HG02852 (cell line): ENCODE measurements around the gene FAM131C.
"Not testable (repeated sequence)": the region's sequence is repeated elsewhere in the genome, so short reads cannot be mapped to it uniquely, and the experiment has no call there.

Source experiments
- ATAC-seq: cut with Tn5 transposase; IDR thresholded peaks from one replicate; pipeline ENCODE4 v1.9.1; 2021; ENCODE audit warnings: mild to moderate bottlenecking, moderate library complexity; ENCODE audit not compliant: unreplicated experiment

Gene FAM131C

DNA sequence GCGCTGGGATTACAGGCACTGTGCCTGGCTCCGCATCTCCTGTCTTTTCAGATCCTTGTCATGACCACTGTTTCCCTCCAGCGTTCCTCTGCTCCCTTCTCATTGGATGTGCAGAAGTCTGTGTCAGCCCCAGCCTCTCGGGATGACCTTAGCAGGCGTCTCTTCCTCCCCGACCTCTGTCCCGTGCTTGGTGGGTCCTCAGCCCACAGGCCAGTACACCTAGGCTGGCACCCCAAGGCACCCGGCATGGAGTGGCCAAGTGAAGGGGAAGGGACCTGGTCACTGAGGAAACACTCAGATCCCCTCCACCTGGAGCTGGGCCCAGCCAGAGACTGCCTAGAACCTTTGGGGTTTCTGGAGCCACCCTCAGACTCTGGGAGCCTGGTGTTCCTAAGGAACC lies 32.3 kb downstream of the FAM131C start:
- no peak for ATAC-seq

DNA sequence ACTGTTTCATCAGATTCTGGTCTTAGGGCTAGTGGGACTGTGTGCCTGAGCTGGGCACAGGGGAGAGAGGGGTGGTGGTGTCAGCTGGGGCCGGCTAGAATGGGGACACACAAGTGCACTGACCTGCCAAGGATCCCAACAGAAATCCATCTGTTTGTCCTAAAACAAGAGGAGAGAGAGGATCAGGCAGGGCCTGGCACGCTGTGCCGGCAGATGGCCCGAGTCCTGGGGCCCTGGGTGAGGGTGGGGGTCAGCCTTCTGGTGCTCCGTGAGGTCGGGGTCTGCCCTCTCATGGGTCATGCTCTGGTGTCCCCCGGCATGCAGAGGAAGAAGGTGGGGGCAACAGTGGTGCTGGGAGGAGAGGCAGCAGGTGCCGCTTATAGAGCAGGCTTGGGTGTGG lies 33.6 kb downstream of the FAM131C start:
- not testable (repeated sequence) for ATAC-seq

DNA sequence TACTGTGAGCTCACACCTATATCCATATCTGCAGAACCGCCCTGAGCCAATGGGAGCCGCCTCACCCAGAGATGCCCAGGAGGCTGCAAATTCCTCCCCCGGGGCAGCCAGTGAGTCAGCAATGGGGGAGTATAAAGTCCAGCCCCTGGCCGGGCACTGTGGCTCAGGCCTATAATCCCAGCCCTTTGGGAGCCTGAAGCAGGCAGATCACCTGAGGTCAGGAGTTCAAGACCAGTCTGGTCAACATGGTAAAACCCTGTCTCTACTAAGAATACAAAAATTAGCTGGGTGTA lies 34.9 kb downstream of the FAM131C start:
- no peak for ATAC-seq

DNA sequence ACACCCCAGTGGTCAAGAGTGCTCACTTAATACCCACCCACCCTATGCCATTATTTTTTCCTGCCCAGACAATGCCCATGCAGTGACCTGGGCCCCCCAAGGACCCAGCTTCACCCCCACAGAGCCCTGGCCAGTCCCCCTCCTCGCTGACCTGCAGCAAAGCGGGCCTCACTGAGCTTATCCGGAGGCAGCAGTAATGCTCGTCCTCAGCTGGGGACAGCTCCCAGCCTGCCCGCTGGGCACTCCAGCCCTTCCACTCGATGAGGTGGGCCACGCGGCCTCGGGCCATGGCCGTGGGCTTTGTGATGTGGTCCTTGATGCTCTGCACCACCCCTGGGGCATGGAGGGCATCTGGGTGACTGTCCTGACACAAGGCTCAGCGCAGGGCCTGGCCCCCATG lies 37.0 kb downstream of the FAM131C start:
- ATAC-seq: not testable (repeated sequence)

DNA sequence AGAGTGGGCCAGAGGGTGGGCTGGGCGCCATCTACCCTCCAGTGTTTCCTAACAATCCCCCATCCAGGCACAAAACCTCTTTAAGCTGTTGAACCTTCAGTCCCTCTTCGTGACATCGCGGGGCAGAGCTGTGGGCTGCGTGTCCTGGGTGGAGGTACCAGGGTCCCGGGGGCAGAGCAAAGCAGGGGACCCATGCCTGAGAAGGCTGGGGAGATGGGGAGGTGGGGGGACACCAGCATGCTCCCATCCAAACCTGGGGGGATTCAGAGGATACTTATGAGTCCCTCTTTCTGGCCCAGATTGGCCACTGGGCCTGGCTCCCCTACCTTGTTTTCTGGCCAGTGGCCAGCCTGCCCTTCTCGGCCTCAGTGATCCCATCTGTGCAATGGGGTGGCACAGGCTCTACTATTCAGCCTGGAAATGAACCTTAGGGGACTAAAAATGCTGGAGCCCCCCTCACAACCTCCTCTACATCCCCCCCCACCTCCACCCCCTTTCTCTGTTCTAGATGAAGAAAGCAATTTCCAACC lies 40.3 kb downstream of the FAM131C start:
- not testable (repeated sequence) for ATAC-seq

DNA sequence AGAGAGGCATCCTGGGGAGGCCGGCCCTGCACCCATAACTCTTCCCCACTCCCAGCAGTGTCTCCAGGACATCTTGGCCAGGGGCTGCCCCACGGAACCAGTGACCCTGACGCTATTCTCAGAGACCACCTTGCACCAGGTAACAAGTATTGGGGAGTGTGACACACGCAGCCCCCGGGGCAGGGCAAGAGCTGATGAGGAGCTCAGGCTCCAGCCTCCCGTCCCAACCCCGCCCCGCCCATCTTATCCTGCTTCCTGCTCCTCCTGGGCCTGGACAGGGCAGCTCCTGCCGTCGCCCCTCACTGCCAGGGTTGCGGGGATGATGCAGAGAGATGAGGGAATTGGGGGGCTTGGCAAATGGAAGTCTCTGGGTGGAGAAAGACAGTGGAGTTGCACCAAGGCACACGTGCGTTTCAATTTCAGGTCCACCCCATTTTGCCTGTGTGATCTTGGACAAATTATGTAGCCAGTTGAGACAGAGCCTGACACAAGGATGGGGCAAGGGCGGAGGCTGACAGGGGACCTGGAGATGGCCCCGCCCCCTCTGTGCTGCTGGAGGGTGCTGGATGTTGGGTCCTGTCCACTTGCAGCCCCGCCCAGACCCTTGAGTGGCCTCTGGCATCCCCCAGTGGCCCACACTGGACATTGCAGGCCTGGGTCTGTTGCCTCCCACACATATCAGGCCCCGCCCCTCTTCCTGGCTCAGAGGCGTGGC lies 40.9 kb downstream of the FAM131C start:
- no peak for ATAC-seq

DNA sequence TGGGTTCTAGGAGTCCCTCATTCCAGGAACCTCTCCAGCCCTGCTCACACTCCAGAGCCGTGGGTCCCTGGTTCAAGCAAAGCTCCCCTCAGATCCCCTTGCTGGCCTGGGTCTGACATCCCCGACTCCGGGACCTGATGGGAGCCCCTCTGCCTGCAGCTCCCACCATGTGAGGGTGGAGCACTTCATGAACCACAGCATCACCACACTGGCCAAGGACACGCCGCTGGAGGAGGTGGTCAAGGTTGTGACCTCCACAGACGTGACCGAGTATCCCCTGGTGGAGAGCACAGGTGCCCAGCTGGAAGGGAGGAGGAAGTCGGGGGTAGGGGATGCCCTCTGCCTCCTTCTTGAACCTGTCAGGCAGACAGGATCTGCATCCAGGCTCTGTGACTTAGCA lies 41.9 kb downstream of the FAM131C start:
- ATAC-seq: no peak

DNA sequence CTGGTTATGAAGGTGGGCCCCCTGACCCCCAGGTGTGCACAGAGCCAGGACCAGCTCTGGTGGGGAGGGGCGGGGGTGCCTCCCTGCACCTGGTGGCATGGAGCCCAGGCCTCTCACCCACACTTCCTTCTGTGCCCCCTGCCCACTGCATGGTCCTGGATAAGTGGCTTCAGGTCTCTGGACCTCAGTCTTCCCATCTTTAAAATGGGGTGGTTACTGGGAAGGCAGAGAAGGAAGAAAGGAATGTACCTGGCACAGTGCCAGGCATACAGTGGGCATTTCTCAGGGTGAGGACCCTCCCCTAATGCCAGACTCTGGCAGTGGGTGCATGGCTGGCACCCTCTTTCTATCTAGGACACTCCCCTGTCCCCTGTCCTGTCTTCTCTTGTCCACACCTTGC lies 44.2 kb downstream of the FAM131C start:
- ATAC-seq: no peak

DNA sequence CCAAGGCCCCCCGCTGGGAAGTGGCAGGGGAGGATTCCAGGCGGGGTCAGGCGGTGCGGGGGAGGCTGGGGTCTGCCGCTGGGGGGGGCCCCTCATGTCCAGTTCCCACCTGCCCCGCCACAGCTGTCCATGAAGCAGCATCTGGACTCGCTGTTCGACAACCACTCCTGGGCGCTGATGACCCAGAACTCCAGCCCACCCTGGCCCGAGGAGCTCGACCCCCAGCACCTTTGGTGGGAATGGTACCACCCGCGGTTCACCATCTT lies 44.5 kb downstream of the FAM131C start:
- ATAC-seq: not testable (repeated sequence)

DNA sequence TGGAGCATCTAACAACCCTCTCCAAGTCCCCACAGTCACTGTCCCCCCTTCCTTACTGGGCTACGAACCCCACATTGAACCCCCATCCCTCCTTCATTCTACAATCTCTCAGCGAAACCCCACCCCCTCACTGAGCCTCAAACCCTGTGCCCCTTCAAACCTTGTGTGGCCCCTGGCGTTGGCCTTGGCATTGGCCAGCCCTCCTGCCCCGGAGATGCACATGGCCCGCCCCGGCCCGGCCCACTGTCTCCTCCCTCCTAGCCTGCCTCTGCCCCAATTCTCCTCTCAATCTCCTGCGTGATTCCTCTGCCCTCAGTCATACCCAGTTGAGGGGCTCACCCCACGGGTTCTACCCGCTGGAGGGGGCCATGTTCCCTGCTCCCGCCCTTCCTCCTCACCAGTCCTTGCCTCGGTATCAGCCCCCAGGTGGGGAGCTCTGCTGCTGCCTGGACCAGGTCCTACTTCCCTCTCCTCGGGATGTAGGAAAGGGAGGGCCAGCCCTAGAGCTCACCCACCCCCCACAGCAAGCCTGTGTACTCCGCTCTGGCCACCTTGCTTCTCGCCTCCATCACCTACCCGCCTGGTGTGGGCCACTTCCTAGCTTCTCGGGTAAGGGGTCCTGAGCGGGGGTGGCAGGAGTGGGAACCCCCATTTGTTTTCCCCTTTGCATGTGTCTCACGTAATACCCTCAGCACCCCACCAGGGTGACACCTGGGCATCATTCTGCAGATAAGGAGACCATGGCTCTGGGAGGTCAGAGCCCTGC lies 45.0 kb downstream of the FAM131C start:
- no peak for ATAC-seq

DNA sequence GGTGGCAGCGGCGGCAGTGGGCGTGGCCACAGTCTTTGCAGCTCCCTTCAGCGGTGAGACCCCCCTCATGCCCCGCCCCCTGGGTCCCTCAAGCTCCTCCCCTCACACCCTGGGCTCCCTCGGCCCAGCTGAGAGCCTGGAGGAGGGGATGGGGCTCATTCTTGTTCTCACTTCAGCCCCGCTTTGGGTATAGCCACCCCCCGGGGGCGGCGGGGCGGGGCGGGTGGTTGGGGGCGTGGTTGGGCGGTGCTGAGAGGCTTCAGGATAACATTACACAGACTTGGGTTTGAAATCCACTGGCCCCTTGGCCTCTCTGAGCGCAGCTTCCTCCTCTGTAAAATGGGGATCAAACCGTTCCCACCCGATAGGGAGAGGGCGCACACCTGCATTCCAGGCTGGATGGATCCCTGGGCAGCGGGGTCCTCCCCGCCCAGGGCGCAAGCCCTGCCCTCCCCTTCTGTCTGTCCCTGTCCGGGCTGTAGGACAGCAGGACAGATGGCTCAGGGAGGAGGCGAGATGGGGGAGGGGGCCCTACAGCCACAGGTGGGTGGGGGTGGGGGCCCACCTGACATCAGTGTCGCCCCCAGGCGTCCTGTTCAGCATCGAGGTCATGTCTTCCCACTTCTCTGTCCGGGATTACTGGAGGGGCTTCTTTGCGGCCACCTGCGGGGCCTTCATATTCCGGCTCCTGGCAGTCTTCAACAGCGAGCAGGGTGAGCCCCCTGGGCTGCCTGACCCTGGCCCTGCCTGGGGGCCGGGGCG lies 46.5 kb downstream of the FAM131C start:
- ATAC-seq: no peak

DNA sequence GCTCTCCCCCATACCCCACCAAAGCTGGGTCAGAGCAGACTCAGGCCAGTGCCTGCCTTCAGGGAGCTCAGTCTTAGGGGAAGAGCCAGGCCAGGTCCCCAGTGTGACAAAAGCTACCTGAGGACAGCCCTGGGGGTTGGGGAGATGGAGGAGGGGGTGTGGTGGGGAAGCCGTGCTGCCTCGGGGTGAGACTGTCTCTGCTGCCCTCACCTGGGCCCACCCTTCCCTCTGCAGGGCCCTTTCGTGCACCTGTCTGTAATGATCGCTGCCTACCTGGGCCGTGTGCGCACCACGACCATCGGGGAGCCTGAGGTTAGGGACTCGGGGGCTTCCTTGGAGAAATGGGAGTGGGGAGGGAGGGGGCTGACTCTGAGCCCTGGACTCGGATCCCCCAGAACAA lies 47.1 kb downstream of the FAM131C start:
- ATAC-seq: not testable (repeated sequence)

DNA sequence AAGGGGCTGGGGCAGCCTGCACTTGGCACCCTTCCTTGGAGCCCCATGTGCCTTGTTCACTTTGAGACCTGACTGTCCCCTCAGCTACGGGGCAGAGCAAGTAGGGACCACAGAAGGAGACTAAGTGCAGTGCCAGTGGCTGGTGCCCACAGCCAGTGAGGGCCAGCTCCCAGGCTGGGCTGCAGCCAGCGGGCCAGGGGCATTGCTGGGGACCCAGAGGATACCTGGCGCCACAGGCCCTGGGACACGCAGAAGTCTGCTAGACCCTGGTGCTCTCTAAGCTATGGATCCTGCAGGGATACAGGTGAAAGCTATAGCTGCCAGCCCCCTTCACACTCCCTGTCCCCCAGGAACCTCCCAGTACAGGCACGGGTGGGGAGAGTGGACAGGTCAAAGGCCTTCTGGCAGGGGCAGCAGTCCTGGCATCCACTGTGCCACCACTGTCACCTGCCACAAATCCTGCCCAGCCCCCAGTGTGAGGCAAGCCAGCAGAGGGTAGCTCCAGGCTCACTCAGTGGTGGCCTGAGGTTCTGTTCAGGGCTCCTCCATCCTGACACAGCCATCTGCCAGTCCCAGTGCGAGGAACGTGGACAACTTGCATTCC lies 50.3 kb downstream of the FAM131C start:
- no peak for ATAC-seq

DNA sequence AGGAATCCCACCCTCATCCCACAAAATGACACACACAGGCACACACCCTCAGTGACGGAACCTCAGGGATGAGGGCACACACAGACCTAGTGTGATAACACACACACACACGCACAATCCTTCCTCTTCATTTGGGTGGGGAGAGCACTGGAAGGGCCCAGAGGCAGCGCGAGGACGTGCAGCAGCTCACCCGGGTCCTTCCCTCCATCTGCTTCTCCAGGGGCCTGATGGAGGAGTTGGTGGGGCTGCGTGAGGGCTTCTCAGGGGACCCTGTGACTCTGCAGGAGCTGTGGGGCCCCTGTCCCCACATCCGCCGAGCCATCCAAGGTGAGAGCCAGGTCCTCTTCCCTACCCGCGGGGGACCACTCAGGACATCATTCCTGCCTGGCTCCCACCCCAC lies 51.1 kb downstream of the FAM131C start:
- ATAC-seq: no peak

DNA sequence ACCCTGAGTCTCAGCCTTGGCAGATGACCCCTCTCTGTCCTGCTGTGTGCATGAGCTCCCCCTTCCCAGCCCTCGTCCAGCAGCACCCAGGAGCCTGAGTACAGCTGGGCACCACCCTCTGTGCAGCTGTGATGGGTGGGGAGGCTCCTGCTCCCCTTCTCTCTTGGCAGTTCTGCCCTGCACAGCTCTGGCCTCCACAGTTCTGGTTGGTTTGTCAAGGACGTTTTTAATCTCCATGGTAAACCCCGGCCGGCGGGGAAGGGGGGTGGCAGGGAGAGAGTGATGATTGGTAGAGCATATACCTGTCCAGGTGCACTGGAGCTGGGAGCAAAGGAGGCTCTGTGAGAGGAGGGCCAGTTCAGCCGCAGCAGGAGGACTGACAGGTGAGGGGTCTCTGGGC lies 51.8 kb downstream of the FAM131C start, which contains the start of gene CLCNKA:
TSS of gene CLCNKA (plus strand) at position 356 of the 400 bp plus-strand sequence. CDS start 584 bp downstream, outside the sequence.
- no peak for ATAC-seq

DNA sequence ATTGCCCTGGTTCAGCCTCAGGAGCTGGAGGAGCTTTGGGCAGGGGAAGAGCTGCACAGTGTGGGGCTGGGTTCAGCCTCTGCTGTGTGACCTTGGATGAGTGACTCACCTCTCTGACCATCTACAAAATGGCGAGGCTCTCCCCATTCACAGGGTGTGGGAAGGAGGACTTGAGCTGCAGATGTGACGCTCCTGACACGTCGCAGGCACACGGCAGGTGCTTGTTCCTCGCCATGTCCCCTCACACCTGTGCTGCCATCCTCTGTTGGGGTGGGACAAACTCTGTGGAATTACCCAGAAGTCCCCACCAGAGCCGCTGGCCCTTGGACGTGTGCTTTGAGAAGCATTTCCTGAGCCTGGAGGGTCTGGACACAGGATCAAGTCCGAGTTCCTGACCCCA lies 52.6 kb downstream of the FAM131C start:
- not testable (repeated sequence) for ATAC-seq

DNA sequence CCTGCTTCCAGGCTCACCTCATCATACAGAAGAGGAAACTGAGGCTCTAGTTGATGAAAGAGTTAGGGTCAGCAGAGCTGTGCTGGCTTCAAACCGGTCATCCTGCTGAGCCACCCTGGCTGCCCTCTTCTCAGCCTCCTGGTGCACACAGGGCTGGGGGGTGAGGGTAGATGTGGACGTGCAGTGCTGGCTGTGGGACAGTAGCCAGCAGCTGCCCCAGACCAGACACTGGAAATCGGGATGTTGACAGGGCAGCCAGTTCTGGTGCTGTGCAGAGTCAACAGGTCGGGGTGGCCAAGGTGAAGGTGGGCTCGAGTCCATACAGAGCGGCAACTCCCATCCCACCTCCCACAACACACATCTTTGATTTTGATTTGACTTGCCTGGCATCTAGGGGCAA lies 53.1 kb downstream of the FAM131C start:
- ATAC-seq: no peak

DNA sequence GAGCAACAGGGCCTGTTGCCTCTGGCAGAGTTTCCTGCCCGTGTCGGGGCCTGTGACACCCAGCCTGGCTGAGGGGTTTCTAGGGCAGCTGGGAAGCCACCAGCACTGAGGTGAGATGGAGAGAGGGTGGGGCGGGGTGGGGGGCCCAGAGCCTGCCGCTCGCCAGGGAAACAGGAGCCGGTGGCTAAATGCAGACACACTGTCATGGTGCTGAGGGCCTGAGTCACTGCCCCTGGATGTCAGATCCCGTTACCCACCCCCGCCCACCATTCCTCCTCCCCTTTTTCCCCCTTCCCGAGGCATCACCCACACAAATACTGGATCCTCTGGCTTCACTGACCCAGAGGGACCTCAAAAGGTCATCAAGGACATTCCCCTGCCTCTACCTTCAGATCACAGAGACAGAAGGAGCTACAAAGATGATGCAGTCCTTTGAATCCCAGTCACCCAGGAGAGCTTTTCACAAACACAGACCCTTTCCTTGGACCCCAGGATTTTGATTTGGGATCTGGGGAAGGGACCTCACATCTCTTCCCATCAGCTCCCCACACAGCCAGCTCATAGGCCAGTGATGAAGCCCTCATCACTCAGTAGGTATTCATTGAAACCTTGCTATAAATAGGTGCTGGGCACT lies 53.7 kb downstream of the FAM131C start:
- ATAC-seq: no peak

DNA sequence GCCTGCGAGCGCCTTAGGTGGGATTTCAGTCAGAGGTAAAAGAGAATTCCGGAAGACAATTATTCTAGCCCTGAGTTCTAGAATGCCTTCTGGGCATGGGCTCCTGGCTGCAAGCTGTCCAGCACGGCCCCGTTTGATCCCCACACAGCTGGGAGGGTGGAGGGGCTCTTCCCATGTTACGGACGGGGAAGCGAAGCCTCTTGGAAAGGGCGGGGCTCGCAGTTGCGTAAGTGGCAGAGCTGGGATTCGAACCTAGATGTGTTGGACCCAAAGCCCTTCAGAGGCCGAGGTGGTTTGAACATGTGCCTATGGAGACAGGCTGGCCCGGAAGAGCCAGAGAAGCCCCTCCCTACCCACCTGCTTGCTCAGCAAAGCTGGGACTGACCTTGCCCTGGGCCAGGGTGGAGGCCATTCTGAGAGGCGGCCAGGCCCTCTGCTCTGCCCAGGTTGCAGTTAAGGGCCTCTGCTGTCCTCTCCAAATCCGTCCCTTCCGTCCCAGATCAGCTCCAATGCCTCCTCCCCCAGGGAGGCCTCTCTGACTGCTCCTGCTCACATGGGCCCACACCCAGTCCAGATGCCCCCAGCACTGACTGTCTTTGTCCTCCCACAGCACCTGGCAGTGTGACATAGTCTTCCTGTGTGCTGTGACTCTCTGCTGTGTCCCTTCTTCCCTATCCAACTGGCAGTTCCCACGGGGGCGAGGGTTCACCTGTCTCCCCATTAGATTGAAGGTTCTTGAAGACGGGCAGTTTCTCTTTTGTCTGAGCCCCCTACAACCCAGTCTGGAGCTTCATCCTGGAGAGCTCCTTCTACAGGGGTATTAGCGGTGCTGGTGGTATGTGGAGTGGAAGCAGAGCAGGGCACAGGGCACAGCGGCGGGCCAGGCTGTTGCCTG lies 54.5 kb downstream of the FAM131C start:
- ATAC-seq: no peak

DNA sequence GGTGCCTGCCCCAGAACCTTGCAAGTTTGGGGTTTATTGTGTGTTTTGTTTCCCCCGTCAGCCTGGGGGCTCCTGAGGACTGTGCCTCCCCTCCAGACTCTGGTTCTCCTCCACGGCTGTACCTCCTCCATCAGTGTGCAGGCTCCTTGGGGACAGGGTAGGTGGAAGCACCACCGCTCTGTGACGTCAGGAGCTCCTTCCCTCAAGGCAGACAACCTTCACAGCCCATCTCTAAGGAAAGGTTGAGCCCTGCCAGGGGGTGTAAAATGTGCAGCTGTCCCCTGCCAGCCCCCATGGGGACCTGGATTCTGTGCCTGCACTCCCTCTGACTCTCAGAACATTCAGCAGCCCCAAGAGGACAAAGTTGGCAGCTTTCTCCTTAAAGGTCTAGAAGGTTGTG lies 55.1 kb downstream of the FAM131C start:
- no peak for ATAC-seq
